GM21447 (cell line): Measurements from ENCODE around the gene RIMBP3B.
"Not testable (repeated sequence)": the region's sequence is repeated elsewhere in the genome, so short reads cannot be mapped to it uniquely, and the experiment has no call there.

Experiments used
- ATAC-seq: cut with Tn5 transposase; IDR thresholded peaks from one replicate; pipeline ENCODE4 v1.9.1; 2021; ENCODE audit not compliant: unreplicated experiment

RIMBP3B gene

GRCh38 chr22:21383701-21384467 lies at the start of gene RIMBP3B:
TSS of gene RIMBP3B (plus strand) at chr22:21383751. CDS start at chr22:21383859, 108 bp downstream.
- not testable (repeated sequence) for ATAC-seq

DNA sequence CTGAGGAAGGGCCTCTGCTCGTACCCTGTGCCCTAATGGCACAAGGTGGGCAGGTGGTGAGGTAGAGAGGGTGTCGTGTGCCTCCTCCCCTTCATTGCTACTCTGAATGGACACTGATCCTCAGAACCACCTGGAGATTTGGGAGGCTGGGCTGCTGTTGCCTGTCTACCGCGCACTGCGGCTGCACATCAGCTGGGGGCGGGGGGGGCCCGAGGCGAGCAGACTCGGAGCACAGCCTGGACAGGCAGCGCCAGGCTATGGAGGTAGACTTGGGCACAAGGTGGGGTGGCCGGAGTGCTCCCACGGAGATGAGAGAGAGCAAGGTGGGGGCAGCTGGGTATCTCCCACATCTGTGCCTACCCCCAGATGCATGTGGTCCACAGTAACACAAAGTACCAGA lies 26.0 kb upstream of the RIMBP3B start:
- ATAC-seq: not testable (repeated sequence)

DNA sequence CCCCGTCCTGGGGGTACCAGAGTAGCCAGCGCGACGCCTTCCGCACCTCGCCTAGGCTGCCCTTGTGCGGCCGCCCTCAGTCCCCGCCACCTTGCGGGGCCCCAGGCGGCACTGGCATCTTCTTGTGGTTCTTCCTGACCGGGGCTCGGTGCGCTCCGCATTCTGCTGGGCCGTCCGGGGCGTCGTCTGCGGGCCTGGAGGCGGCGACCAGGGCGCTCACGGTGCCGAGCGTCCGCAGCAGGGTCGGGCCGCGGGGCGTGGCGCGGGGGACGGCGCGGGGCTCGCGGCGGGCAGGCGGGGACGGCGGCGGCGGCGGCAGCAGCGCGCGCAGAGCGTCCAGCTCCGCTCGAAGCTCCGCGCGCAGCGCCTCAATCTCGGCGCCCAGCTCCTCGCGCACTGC lies 23.0 kb upstream of the RIMBP3B start:
- not testable (repeated sequence) for ATAC-seq

DNA sequence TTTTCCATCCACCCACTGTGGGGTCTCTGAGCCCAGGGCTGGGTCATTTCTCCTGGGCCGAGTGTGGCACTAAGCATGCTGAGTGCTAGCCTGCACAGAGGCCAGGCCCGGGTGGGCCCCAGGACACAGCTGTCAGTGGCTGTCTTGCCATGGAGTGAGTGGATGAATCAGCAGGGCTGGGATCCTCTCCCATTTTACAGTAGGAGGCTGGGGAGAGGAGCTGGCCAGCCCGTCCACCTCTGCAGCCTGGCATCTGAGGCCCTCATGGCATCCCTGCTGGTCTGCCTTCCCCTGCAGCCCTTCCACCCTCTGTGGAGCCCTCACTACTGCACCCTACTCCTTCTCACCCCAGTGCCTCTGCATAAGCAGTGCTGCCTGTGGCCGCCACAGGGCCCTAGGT lies 21.1 kb upstream of the RIMBP3B start:
- not testable (repeated sequence) for ATAC-seq

- not testable (repeated sequence) for ATAC-seq
These were observed 20.5 kb upstream of the RIMBP3B start for GRCh38 chr22:21363061-21363460.

GRCh38 chr22:21363803-21364202 lies 19.7 kb upstream of the RIMBP3B start:
- ATAC-seq: not testable (repeated sequence)

- not testable (repeated sequence) for ATAC-seq
These were observed 19.2 kb upstream of the RIMBP3B start for GRCh38 chr22:21364362-21364761.

DNA sequence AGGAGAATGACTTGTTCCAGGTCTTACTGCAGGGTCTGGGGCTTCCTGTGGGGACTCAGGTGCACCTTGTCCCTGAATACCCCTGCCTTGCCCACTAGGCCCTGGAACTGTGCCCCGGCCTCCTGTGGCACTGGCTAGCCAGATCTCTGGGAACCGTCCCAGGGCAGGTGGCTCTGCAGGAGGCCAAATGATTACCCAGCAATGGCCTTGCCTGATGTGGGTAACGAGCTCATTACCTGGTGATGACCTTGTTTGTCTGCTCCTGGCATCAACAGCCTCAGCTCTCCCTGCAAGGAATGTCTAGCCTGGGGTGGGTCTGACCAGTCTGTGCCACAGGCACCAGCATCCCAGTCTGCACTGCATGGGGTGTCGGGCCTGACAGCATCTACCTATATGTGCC lies 18.2 kb upstream of the RIMBP3B start:
- ATAC-seq: not testable (repeated sequence)

- not testable (repeated sequence) for ATAC-seq
These were observed 14.8 kb upstream of the RIMBP3B start for GRCh38 chr22:21368603-21369310.

DNA sequence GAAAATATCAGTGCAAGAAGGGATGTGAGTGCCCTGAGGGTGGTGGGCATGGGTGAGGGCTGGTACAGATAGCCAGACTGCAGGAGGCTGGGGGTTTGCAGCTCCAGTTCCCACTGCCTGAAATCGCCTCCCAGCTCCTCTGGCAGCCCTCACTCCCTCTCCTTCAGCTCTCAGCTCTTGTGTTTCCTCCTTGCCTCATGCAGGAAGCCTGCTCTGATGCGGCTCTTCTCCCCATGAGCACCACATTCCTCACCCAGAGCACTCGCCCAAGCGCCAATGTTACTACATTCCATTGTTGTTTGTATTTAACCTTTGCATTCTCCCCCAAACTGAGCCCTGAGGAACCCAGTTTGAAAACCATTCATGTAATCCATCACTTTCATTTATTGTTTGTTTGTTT lies 7.7 kb upstream of the RIMBP3B start:
- not testable (repeated sequence) for ATAC-seq

DNA sequence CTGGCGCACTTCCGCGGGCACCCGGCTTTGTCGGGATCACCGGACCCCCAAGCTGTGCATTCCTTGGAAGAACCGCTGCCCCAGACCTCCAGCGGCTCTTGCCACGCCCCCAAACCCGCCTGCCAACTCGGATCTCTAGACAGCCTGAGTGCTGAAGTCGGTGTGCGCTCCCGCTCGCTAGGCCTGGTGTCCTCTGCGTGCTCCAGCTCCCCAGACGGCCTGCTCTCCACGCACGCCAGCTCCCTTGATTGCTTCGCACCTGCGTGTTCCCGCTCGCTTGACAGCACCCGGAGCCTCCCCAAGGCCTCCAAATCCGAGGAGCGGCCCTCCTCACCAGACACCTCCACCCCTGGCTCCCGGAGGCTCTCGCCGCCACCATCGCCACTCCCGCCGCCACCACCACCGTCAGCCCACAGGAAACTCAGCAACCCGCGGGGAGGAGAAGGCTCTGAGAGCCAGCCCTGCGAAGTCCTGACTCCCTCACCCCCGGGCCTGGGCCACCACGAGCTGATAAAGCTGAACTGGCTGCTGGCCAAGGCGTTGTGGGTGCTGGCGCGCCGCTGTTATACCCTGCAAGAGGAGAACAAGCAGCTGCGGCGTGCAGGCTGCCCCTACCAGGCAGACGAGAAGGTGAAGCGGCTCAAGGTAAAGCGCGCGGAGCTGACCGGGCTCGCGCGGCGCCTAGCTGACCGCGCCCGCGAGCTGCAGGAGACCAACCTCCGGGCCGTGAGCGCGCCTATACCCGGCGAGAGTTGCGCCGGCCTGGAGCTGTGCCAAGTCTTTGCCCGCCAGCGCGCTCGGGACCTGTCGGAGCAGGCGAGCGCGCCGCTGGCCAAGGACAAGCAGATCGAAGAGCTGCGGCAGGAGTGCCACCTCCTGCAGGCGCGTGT lies 1.2 kb downstream of the RIMBP3B start:
- ATAC-seq: not testable (repeated sequence)

DNA sequence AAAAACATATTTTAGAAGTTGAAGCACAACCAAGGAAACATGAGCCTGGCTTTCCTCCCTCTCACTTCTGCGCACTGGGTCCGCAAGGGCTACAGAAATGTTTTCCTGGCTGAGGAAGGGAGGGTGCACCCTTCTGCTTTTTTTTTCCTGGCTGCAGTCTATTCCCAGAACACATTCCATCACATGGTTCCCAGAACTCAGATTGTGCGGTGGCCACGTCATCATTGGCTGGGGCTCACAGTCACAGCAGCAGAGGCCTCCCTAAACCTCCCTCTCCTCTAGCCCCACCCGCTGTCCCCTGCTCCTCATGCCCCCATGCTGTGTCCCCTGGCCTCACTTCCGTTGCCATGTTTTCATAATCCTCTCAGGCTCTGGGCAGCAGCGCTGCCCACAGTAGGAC lies 5.9 kb downstream of the RIMBP3B start:
- ATAC-seq: not testable (repeated sequence)

DNA sequence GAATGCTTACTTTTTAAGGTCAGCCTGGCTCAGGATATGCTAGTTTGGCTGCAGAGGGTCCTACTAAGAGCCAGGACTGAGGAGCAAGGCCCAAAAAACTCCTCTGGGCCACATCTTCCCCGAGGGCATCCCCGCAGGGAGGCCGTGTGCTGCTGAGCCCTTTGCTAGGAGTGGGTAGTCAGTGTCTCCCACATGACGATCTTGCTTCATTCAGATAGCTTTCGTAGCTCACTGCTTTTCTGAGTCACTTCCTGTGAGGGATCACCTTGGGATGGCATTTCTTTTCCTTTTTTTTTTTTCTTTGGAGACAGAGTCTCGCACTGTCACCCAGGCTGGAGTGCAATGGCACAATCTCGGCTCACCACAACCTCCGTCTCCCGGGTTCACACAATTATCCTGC lies 6.5 kb downstream of the RIMBP3B start:
- ATAC-seq: not testable (repeated sequence)

GRCh38 chr22:21394613-21395012 lies 11.1 kb downstream of the RIMBP3B start:
- not testable (repeated sequence) for ATAC-seq

- not testable (repeated sequence) for ATAC-seq
These were observed 17.8 kb downstream of the RIMBP3B start for GRCh38 chr22:21401197-21401969.

DNA sequence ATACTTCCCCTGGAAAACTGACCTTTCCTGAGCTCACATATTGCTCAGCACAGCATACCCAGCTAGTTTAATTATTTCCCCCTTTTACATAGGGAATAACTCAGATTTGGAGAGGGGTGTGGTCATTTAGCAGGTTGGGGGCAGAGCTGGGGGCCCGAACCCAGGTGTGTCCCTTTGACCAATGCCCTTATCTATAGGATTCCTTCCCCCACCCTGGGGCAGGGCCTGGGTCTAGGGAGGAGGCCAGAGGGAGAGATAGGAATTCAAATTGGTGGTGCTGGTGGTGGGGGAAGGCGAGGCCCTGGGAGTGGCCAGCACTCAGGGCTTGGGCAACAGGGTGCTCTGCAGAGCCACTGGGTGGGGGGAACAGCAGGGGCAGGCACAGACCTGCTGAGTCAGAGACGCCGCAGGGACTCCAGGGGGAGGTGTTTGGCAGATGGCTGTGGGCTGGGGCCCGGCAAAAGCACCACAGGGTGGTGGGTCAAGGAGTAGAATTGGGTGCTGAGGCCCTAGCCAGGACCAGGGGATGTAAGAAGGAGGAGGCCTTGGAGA lies 19.3 kb downstream of the RIMBP3B start:
- not testable (repeated sequence) for ATAC-seq

- ATAC-seq: not testable (repeated sequence)
These were observed 23.6 kb downstream of the RIMBP3B start for GRCh38 chr22:21407139-21407538.

GRCh38 chr22:21407792-21408191 lies 24.2 kb downstream of the RIMBP3B start:
- not testable (repeated sequence) for ATAC-seq

DNA sequence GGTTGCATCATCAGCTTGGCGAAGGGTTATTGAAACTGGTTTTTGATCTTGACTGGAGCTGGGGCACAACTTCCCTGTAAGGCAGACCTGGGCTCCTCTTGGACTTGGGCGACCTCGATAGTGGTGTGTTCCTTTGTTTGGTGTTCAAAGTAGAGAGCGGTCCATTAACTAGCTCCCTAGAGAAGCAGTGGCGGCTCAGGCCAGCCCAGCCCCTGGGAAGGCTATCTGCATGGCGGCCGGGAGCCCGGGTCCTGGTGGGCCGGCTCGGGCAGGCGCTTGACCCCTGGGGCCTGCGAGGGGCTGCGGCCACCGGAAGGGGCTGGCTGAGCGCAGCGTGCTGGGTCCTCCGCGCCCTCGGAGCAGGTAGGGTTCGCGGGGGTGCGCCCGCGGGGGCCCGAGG lies 32.8 kb downstream of the RIMBP3B start:
- not testable (repeated sequence) for ATAC-seq

DNA sequence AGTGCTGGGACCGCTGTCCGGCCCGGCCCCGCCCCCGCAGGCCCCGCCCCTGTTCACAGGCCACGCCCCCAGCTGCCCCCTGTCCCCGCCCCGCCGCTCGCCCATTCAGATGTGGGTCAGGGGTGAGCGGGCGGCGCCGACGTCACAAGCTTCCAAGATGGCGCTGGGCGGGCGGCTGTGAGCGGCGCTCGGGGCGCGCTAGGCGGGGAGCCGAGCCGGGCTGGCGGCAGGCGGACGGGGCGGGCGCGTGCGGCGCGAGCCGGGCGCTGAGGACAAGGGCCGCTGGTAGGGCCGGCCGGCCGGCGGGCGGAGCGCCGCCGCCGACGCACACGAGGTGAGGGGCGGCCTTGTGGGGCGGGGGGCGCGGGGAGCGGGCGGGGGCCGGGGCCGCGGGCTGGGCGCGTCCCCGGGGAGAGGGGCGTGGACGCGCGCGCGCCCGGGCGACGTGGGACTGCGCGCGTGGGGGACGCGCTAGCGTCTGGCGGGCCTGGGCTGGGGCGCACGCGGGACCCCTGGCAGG lies 33.7 kb downstream of the RIMBP3B start, which contains the start of gene HIC2:
Gene HIC2 (plus strand): TSS at position 145 of the 520 bp plus-strand sequence. CDS start 25,461 bp downstream, outside the sequence.
- peak; percentile 67 for ATAC-seq
